ENCODE measurements around the gene POU5F2. TPM values are rescaled to one million over a fixed set of nuclear protein-coding genes. Genes with fewer than 3 reads are reported as not detected.

The POU5F2 gene, protein sequence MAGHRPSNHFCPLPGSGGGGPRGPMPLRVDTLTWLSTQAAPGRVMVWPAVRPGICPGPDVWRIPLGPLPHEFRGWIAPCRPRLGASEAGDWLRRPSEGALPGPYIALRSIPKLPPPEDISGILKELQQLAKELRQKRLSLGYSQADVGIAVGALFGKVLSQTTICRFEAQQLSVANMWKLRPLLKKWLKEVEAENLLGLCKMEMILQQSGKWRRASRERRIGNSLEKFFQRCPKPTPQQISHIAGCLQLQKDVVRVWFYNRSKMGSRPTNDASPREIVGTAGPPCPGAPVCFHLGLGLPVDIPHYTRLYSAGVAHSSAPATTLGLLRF
- 0.55 and 0.57 TPM in 2 replicates for total RNA-seq

DNA sequence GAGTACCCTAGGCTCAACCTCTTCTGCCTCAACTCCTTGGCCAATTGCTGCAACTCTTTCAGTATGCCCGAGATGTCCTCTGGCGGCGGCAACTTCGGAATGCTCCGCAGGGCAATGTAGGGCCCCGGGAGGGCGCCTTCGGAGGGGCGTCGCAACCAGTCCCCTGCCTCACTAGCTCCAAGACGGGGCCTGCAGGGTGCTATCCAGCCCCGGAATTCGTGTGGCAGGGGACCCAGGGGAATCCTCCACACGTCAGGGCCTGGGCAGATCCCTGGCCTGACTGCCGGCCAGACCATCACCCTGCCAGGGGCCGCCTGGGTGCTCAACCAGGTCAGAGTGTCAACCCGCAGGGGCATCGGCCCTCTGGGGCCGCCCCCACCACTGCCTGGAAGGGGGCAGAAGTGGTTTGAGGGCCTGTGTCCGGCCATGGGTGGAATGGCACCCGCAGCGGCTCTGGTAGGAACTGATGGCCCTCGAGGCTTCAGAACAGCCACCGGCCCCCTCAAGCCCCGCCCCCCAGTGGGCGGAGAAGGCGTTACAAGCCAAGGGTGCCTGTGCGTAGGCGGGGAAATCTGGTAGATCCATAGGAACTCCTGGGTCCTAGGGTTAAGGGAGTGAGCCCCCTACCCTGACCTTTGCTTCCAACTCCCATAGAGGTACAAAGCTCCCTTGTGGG lies at the start of gene POU5F2:
POU5F2 (minus strand) TSS at position 465 of the 676 bp plus-strand sequence; CDS start at position 428, 37 bp downstream.

Other genes starting within 250 kb of the POU5F2 start
- 45.1 and 58.0 TPM in 2 replicates for gene NR2F1-AS1, start 160.4 kb downstream of the POU5F2 start, total RNA-seq
- 49.5 and 55.8 TPM in 2 replicates for gene NR2F1, start 158.4 kb downstream of the POU5F2 start, total RNA-seq